DMS53 treated with DMSO at 0.1 percent for 48 hours (cell line): ENCODE data around the gene RAB5A.
"Not testable (repeated sequence)": the region's sequence is repeated elsewhere in the genome, so short reads cannot be mapped to it uniquely, and the experiment has no call there.

Experiments
- DNase-seq: peaks from one replicate; lab custom pipeline; 2025; ENCODE audit not compliant: unreplicated experiment; lab: John Stamatoyannopoulos, UW

Gene RAB5A, protein sequence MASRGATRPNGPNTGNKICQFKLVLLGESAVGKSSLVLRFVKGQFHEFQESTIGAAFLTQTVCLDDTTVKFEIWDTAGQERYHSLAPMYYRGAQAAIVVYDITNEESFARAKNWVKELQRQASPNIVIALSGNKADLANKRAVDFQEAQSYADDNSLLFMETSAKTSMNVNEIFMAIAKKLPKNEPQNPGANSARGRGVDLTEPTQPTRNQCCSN

DNA sequence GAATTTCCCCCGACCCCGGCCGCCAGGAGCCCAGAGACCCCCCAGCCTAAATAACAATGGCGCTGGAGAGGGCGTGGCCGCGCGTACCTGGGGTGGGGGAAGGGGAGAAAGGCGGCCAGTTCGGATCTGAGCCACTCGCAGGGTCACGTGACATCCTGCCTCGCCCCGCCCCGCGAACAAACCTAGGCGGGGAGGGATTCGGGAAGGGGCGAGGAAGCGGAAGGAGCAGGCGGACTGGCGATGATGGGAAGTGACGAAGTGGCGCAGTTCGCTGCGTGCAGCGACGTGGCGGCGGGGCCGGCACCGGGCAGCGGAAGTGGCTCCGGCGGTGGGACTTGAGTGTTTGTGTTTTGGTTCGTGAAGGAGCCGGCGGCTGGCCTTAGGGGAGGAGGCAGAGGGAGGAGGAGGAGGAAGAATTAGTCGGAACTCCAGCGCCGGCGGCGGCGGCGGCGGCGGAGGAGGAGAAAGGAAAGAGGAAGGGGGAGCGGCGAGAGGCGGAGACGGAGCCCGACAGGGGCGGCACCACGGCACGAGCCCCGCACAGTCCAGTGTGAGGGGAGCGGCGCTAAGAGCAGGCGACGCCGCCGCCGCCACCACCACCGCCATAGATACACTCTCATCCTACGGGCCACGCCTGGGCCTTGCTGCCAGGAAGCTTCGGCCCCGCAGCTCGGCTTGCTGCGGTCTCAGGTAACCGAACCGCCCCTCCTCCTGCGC is at the start of gene RAB5A:
TSS of gene RAB5A (plus strand) at position 266 of the 717 bp plus-strand sequence. CDS start 3,802 bp downstream, outside the sequence.
- peak; percentile 74 for DNase-seq

DNA sequence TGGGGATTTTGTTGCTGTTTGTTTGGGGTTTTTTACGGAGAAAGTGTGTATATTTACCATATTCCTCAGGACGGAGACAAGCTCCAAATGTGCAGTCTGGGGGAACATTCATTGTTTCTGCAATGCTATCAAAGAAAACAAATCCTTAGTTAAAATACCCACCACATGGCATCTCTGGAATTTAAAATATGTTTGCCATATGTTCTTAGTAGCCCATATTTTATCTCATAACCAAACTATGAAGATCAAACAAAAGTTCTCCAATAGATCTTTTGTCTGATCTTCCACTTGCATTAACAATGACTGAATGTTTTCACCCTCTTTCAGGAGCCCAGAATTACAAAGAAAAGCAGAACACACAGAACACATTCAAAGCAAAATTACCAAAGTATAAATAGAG is 48.2 kb upstream of the RAB5A start:
- DNase-seq, result no peak

GRCh38 chr3:19899264-19899663 is 47.6 kb upstream of the RAB5A start:
- no peak for DNase-seq

DNA sequence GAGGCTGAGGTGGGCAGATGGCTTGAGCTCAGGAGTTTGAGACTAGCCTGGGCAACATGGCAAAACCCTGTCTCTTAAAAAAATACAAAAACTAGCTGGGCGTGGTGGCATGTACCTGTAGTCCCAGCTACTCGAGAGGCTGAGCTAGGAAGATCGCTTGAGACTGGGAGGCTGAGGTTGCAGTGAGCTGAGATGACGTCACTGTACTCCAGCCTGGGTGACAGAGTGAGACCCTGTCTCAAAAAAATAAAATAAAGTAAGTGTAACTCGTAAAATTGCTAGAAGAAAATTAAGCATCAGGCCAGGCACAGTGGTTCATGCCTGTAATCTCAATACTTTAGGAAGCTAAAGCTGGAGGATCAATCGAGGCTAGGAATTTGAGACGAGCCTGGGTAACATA is 47.1 kb upstream of the RAB5A start:
- not testable (repeated sequence) for DNase-seq

- DNase-seq, result no peak
Observed at GRCh38 chr3:19901337-19901736, 45.6 kb upstream of the RAB5A start.

GRCh38 chr3:19901918-19902317 is 45.0 kb upstream of the RAB5A start:
- no peak for DNase-seq

GRCh38 chr3:19903649-19904048 is 43.2 kb upstream of the RAB5A start:
- no peak for DNase-seq

DNA sequence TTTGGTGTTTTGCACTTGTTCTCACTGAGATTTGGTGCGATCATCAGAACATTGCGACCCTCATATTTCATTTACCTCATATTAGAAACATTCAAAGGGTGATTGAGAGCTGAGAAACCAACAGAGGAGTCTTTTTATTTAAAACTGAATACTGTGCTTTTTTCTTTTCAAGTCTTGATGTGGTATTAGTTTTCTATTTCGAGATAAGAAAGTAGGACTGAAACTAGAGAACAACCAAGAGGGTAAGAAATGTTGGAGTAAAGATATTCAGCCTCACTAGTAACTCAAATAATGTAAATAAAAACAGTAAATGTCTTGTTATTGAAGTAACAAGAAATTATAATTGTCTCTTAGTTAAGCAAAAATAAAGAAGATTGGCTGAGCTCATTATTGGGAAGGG is 39.4 kb upstream of the RAB5A start:
- DNase-seq, result no peak

GRCh38 chr3:19911452-19911851 is 35.4 kb upstream of the RAB5A start:
- DNase-seq, result no peak

DNA sequence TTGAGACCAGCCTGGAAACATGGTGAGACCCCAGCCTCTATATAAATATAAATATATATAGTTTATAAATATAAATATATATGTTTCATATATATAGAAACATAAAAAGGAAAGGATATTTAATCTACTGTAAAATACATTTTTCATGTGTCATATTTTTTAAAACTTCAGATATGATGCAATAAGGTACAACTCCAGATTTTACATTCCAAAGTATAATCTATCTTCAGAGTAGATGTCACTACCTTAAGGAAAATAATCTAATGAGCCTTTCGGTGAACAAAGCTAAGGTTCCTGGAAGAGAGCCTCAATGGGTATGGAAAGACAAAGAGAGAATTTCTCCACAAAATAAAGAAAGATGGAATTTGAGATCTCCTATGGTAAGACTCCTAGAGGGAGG is 29.7 kb upstream of the RAB5A start:
- DNase-seq, result no peak

DNA sequence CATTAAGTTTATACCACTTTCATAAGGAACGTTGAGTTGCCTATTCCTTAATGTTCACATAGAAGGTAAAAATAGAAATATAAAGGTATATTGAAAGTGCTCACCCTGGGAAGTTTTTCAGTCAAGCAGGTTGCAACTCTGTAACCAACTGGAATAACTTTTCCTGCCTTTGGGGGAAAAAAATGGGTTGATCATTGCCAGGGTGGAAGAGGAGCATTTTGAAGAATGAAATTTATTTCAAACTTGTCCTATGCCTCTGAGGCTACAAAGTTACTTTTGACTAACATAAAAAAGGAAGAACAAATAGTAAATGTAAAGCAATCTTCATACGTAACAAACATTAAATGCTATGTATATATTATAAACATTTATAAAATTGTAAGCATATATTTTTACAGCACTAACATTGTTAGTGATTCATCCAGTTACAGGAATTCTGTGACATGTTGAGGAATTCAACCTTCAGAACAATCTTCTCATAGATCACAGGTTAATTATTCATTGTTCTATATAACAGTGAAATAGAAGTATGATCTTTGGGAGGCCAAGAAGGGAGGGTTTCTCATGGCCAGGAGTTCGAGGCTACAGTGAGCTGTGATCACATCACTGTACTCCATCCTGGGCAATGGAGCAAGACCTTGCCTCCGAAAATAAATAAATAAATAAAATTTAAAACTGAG is 26.4 kb upstream of the RAB5A start:
- no peak for DNase-seq

DNA sequence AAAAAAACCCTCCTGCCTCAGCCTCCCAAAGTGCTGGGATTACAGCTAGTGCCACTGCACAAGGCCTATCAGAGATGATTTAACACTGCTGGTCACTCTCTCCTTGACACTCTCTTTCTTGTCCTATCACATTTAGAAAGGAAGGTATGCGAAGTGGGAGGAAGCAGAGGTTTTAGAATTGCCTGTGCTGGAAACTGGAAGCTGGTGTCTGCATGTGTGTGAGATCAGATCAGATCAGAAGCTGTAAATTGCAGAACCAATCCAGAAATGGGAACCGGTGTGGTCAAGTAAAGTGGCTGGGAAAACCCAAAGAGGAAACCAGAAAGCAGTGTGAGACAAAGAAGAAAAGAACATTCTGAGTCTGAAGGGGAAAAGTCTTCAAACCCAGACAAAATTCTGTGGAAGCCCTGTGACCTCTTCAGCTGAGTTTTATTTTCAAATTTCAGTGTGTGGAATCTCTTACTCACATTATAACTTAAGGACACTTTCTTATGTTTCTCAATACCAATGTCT is 15.7 kb upstream of the RAB5A start:
- DNase-seq, result no peak

DNA sequence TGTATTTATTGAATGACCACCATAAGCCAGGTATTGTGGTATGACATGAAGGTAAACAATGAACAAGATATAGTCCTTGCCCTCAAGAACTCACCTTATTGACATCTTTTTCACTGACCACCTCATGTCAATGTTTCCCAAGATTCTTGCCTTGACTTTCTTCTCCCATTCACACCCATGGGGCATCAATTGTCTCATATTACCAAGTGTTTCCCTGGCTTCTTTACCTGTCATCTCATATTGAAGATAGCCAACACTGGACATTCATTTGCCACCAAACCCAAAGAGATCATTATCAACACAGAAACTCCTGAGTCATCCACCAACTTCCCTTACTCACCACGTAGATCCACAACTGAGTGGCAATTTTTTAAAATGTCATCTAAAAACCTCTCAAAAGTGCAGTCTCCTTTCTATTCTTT is 15.1 kb upstream of the RAB5A start:
- DNase-seq, result no peak

DNA sequence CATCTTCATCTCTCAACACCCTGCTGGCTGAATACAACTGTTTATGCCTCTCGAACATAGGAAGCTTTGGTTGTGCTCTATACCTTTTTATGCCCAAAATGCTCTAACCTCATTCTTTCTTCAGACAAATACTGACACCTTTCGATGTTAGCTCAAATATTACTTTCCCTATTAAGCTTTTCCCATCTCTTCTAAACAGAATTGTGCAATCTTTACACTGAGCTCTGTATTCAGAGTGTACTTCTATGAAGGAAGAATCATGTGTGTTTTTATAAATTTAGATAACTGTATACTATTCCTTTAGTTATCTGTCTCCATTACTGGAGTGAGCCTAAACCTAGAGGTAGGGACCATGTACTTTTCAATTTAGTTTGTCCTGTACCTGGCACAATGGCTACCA is 14.5 kb upstream of the RAB5A start:
- no peak for DNase-seq

DNA sequence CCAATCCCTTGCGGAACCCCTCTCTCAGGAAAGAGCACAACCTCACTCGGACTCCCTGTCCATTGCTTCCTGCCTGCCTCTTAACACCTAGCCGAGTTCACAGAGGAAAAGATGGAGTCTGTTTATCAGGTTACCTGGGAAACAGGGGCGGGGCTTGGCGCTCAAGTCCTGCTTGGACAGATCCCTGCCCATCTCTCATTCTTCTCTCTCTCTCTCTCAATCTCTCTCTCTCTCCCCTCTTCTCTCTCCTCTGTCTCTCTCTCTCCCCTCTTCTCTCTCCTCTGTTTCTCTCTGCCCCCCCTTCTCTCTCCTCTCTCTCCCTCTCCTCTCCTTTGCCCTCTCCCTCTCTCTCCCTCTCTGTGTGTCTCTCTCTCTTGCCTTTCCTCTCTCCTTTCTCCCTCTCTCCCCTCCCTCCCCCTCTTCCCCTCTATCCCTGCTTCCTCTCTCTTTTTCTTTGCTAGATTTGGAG is 12.8 kb upstream of the RAB5A start, which contains the start of gene EFHB:
TSS of gene EFHB (minus strand) at position 120 of the 469 bp plus-strand sequence. CDS start 199 bp downstream, outside the sequence.
- DNase-seq, result peak; percentile 21

DNA sequence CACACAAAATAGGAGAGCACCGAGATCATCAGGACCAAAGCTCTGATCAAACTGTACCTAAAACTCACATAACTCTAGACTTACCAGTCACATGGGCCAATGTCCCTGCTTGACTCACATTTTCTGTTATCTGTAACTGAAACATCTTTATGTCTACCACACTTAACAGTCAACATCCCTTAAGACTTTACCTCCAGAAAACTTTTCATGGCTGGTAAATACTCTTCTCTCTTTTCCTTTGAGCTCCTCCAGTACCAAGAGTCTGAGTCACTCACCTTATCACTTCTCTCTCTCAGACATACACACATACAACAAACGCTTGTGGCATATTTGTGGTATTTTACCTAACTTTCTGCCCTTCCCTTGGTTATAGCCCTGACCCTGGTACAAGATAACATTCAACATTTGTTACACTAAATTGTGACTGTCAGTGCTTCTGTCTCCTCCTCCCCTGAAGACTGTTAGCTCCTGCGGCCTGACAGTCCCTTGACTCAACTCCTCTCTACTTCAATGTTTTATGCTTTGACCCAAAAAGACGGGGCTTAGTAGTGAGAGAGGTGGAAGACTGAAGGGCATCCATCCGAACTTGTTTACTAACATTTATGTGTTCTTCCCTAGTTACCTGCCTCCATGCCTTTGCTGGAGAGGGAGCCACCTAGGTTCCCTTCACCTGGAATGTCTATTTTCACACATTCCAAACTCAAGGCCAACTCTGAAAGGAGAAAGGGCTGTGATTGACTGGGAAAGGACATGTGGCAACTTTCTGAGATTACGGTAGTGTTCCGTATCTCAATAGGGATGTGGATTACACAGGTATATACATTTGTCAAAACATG is 9.2 kb upstream of the RAB5A start:
- DNase-seq, result no peak

GRCh38 chr3:19938295-19938627 is 8.6 kb upstream of the RAB5A start:
- no peak for DNase-seq

DNA sequence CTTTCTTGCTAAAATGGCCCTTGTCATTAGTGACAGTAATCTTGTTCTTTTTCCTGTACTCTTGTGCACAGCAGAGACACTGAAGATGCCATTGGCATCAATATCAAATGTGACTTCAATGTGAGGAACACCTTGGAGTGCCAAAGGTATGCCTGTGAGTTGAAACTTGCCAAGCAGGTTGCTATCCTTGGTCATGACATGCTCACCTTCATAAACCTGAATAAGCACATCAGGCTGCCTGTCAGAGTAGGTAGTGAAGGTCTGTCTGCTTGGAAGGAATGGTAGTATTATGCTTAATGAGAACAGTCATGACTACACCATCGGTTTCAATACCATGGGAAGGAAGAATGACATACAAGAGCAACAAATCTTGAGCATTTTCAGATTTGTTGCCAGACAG is 6.3 kb upstream of the RAB5A start:
- DNase-seq, result no peak

GRCh38 chr3:19945534-19945933 is 1.4 kb upstream of the RAB5A start:
- DNase-seq, result no peak

DNA sequence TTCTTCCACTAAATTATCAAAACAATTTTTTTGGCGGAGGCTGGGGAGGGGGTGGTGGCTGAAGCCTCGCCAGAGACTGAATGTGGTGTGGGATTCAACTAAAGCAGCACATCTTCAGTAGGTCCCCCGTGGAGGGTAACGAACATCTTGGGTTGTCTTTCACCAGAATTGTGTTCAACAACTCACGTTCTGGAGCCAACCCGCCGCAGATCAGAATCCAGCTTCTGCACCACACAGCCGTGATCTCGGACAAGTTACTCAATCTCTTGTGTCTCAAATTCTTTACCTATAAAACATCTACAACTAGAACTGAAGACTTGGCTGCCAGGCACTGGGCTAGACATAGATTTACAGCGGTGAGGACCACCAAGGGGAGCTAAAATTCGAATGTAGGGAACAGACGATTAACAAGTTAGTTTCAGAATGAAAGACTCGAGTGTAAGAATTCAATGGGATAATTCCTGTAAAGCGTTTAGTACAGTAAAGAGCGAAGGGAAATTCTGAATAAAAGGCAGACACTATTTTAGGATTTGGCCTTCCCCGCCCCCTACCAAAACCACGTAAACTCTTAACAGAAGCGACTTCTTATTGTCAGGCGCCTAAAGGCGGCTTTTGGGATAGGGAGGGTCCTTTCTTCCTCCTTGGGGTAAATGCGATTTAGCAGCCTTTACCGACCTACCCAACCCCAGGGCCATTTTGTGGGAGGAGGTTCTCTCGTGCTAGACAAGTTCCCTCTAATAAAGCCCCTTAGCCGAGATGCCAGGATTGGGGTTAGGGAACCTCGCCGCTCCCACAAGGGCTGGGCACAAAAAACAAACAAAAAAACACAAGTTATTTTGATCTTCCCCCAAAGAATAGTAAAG is 697 bp upstream of the RAB5A start:
- no peak for DNase-seq
